ENCODE data around the gene CASKIN2.
A peak's percentile ranks its signal among the peaks of the same experiment; 100 is the strongest.
"Not testable (repeated sequence)": the region's sequence is repeated elsewhere in the genome, so short reads cannot be mapped to it uniquely, and the experiment has no call there.

CASKIN2 gene

GRCh38 chr17:75521290-75521689 is 6.0 kb upstream of the CASKIN2 start:
- TF ChIP-seq EZH2phosphoT487 (IDR thresholded peaks at IDR 0.05; ENCODE audit: borderline replicate concordance, low read length) (no peak), CTCF (IDR thresholded peaks at IDR 0.05; ENCODE audit: low read depth, low read length, poor library complexity, severe bottlenecking) (no peak)
- Histone ChIP-seq H3K4me3 (ENCODE audit: low read length) (no peak overlapping the region), H3K27ac (ENCODE audit: low read depth, low read length) (no peak overlapping the region), H4K20me1 (ENCODE audit: control insufficient read depth, insufficient read depth, low read depth, low read length) (peaks cover 5% of the 10 kb centered on the region; the same call in 1 of the 2 replicates), H3K27me3 (ENCODE audit: control insufficient read depth, low read length) (peaks cover 6% of the 10 kb centered on the region), H3F3A (ENCODE audit: control insufficient read depth, insufficient read depth) (peaks cover 8% of the 10 kb centered on the region), H3K79me2 (ENCODE audit: control insufficient read depth, low read length) (peaks cover 20% of the 10 kb centered on the region), H3K9me3 (ENCODE audit: control insufficient read depth, insufficient read depth, low read length) (no peaks in the 10 kb centered on the region), H3K9me2 (replicated peaks; ENCODE audit: control insufficient read depth, low read length) (no peaks in the 10 kb centered on the region), H3K4me2 (ENCODE audit: low read length) (no peak overlapping the region), H3K36me3 (ENCODE audit: control insufficient read depth, low read length) (peaks cover 43% of the 10 kb centered on the region), H3K4me1 (ENCODE audit: control insufficient read depth, low read length) (peaks cover 34% of the 10 kb centered on the region)

GRCh38 chr17:75520413-75520812 is 5.1 kb upstream of the CASKIN2 start:
- H3K9me3 ChIP-seq (ENCODE audit: control insufficient read depth, insufficient read depth, low read length); H3K27ac ChIP-seq (ENCODE audit: low read depth, low read length); H3K27me3 ChIP-seq (ENCODE audit: control insufficient read depth, low read length); H3K9me2 ChIP-seq (replicated peaks; ENCODE audit: control insufficient read depth, low read length); H3F3A ChIP-seq (ENCODE audit: control insufficient read depth, insufficient read depth); H3K4me3 ChIP-seq (ENCODE audit: low read length); H3K4me2 ChIP-seq (ENCODE audit: low read length); H4K20me1 ChIP-seq (ENCODE audit: control insufficient read depth, insufficient read depth, low read depth, low read length): not testable (repeated sequence)
- Histone ChIP-seq H3K4me1 (ENCODE audit: control insufficient read depth, low read length) (peaks cover 32% of the 10 kb centered on the region), H3K79me2 (ENCODE audit: control insufficient read depth, low read length) (peaks cover 20% of the 10 kb centered on the region), H3K36me3 (ENCODE audit: control insufficient read depth, low read length) (peaks cover 43% of the 10 kb centered on the region)

GRCh38 chr17:75518983-75519537 is 3.7 kb upstream of the CASKIN2 start:
- peaks cover 13% of the 10 kb centered on the region for H3K27me3 ChIP-seq (ENCODE audit: control insufficient read depth, low read length)
- H4K20me1 ChIP-seq (ENCODE audit: control insufficient read depth, insufficient read depth, low read depth, low read length), result peaks cover 5% of the 10 kb centered on the region; the same call in 1 of the 2 replicates
- H3K4me3 ChIP-seq (ENCODE audit: low read length), result no peak overlapping the region
- H3F3A ChIP-seq (ENCODE audit: control insufficient read depth, insufficient read depth), result peaks cover 5% of the 10 kb centered on the region; the same call in 1 of the 2 replicates
- H3K4me2 ChIP-seq (ENCODE audit: low read length), result no peak overlapping the region
- H3K9me2 ChIP-seq (replicated peaks; ENCODE audit: control insufficient read depth, low read length), result no peaks in the 10 kb centered on the region
- TF ChIP-seq CTCF (IDR thresholded peaks at IDR 0.05; ENCODE audit: low read depth, low read length, poor library complexity, severe bottlenecking) (no peak), EZH2phosphoT487 (IDR thresholded peaks at IDR 0.05; ENCODE audit: borderline replicate concordance, low read length) (no peak)
- H3K79me2 ChIP-seq (ENCODE audit: control insufficient read depth, low read length), result peaks cover 20% of the 10 kb centered on the region
- H3K4me1 ChIP-seq (ENCODE audit: control insufficient read depth, low read length), result peaks cover 30% of the 10 kb centered on the region
- peaks cover 38% of the 10 kb centered on the region for H3K36me3 ChIP-seq (ENCODE audit: control insufficient read depth, low read length)
- H3K27ac ChIP-seq (ENCODE audit: low read depth, low read length), result no peak overlapping the region
- no peaks in the 10 kb centered on the region for H3K9me3 ChIP-seq (ENCODE audit: control insufficient read depth, insufficient read depth, low read length)

- peak overlapping the region; percentile 82 for H3K4me2 ChIP-seq (ENCODE audit: low read length)
These were observed 2.9 kb upstream of the CASKIN2 start for GRCh38 chr17:75518201-75518600.

More at GRCh38 chr17:75518201-75518600, 2.9 kb upstream of the CASKIN2 start:
- H3K36me3 ChIP-seq (ENCODE audit: control insufficient read depth, low read length), result peaks cover 30% of the 10 kb centered on the region
- H3K27me3 ChIP-seq (ENCODE audit: control insufficient read depth, low read length), result peaks cover 17% of the 10 kb centered on the region
- H4K20me1 ChIP-seq (ENCODE audit: control insufficient read depth, insufficient read depth, low read depth, low read length), result peaks cover 5% of the 10 kb centered on the region; the same call in 1 of the 2 replicates
- peak overlapping the region; percentile 93 for H3K4me3 ChIP-seq (ENCODE audit: low read length)
- H3K79me2 ChIP-seq (ENCODE audit: control insufficient read depth, low read length), result peaks cover 20% of the 10 kb centered on the region
- no peak overlapping the region for H3K27ac ChIP-seq (ENCODE audit: low read depth, low read length)
- no peaks in the 10 kb centered on the region for H3K9me3 ChIP-seq (ENCODE audit: control insufficient read depth, insufficient read depth, low read length)
- peaks cover 30% of the 10 kb centered on the region for H3K4me1 ChIP-seq (ENCODE audit: control insufficient read depth, low read length)
- no peaks in the 10 kb centered on the region for H3K9me2 ChIP-seq (replicated peaks; ENCODE audit: control insufficient read depth, low read length)
- no peaks in the 10 kb centered on the region for H3F3A ChIP-seq (ENCODE audit: control insufficient read depth, insufficient read depth)
- no peak for TF ChIP-seq CTCF (IDR thresholded peaks at IDR 0.05; ENCODE audit: low read depth, low read length, poor library complexity, severe bottlenecking)
- TF ChIP-seq EZH2phosphoT487 (IDR thresholded peaks at IDR 0.05; ENCODE audit: borderline replicate concordance, low read length), result no peak
